K562 (cell line): ENCODE data around the gene CFHR4. TPM values are rescaled to one million over a fixed set of nuclear protein-coding genes. Genes with fewer than 3 reads are reported as not detected.

Experiments used
- ATAC-seq: fragments of 200-7000 bp; cut with Tn5 transposase; 3 replicates; pipeline ENCODE4 v1.9.1; 2020; ENCODE audit warnings: moderate library complexity
- BruUV-seq: library from RNA; stranded (reverse); fragments of 400-500 nt; replicated peaks from 2 replicates; lab custom pipeline; 2021; lab: Mats Ljungman, UMichigan
- CTCF ChIA-PET: fragments of 300-600 bp; formaldehyde crosslinking; extraction: SDS; loops from one replicate; lab custom pipeline; 2021; ENCODE audit warnings: low intra/inter-chr PET ratio; lab: Yijun Ruan, JAX
- POLR2A ChIA-PET: fragments of 300-600, 350-650 bp; sonication (Branson Sonifier 250); formaldehyde crosslinking; extraction: SDS; loops from one replicate; lab custom pipeline; 2021; ENCODE audit warnings: antibody characterized with exemption, inconsistent platforms; lab: Yijun Ruan, JAX
- DNase-seq, 4 experiments: peaks; one replicate each; pipeline versions ENCODE4 v3.0.0 to v3.0.0-alpha.2; 2011 to 2018; ENCODE audit warnings: low spot score in 3 of 4, mixed read lengths in 3 of 4; ENCODE audit errors: extremely low read depth in 1 of 4
- FAIRE-seq: peaks from 2 replicates; lab custom pipeline; 2011; peaks lifted over from hg19 to GRCh38; lab: Jason Lieb, UNC
- H2AFZ ChIP-seq: 2 replicates; pipeline ENCODE4 v1.6.0; 2011; ENCODE audit warnings: low read depth, low read length, control low read depth, inconsistent platforms
- H3K27ac ChIP-seq: fragments of 200-600 bp; 3 replicates; pipeline ENCODE4 v1.8.0; 2011; ENCODE audit warnings: low read depth, mild to moderate bottlenecking, control low read depth, inconsistent platforms, low read length, moderate library complexity, mixed read lengths; ENCODE audit errors: extremely low read depth
- H3K27me3 ChIP-seq, 2 experiments: fragments of 300-600 bp in 1 of 2; 2 replicates in 1 of 2; 3 replicates in 1 of 2; pipeline versions ENCODE4 v1.6.0 to v1.8.0; 2011; ENCODE audit warnings: inconsistent platforms in 2 of 2, low read length in 2 of 2, mild to moderate bottlenecking in 1 of 2, mixed read lengths in 1 of 2, moderate library complexity in 1 of 2; ENCODE audit not compliant: control insufficient read depth in 2 of 2, insufficient read depth in 2 of 2
- H3K36me3 ChIP-seq: fragments of 300-600 bp; 3 replicates; pipeline ENCODE4 v1.8.0; 2011; ENCODE audit warnings: mild to moderate bottlenecking, low read length, inconsistent platforms; ENCODE audit not compliant: control insufficient read depth, insufficient read depth
- H3K4me1 ChIP-seq, 2 experiments: fragments of 200-600 bp in 1 of 2; replicated peaks in 1 of 2; 2 replicates in 1 of 2; 3 replicates in 1 of 2; pipeline versions ENCODE4 v1.5.1 to v1.8.0; 2011; ENCODE audit warnings: inconsistent platforms in 2 of 2, low read length in 2 of 2, mild to moderate bottlenecking in 1 of 2, mixed read lengths in 1 of 2, moderate library complexity in 1 of 2; ENCODE audit not compliant: control insufficient read depth in 2 of 2, insufficient read depth in 2 of 2
- H3K4me2 ChIP-seq: 2 replicates; pipeline ENCODE4 v1.6.1; 2011; ENCODE audit warnings: low read length, control low read depth, inconsistent platforms, mixed read lengths; ENCODE audit not compliant: insufficient read depth
- H3K4me3 ChIP-seq: fragments of 200-600 bp; sonication (generic), shearing (Covaris generic); 2 replicates; pipeline ENCODE4 v1.5.1; 2016; ENCODE audit warnings: control low read depth, inconsistent platforms
- H3K79me2 ChIP-seq: fragments of 200-600 bp; 3 replicates; pipeline ENCODE4 v1.8.0; 2011; ENCODE audit warnings: low read length, inconsistent platforms; ENCODE audit not compliant: control insufficient read depth, insufficient read depth
- H3K9ac ChIP-seq, 2 experiments: 2 replicates each; pipeline versions ENCODE4 v1.6.0 to v1.6.1; 2011; ENCODE audit warnings: low read depth in 2 of 2, low read length in 2 of 2, control low read depth in 1 of 2, inconsistent platforms in 1 of 2, mild to moderate bottlenecking in 1 of 2, mixed read lengths in 1 of 2; ENCODE audit not compliant: insufficient read depth in 1 of 2
- H3K9me1 ChIP-seq: one replicate; pipeline ENCODE4 v1.6.0; 2011; ENCODE audit warnings: inconsistent platforms, mild to moderate bottlenecking, low read length, moderate library complexity; ENCODE audit not compliant: control insufficient read depth, insufficient read depth
- H3K9me3 ChIP-seq: replicated peaks from 2 replicates; pipeline ENCODE4 v1.5.1; 2011; ENCODE audit warnings: low read depth, low read length, inconsistent platforms; ENCODE audit not compliant: control insufficient read depth, insufficient read depth
- H4K20me1 ChIP-seq: replicated peaks from 2 replicates; pipeline ENCODE4 v1.6.1; 2011; ENCODE audit warnings: low read length, inconsistent platforms, mixed read lengths; ENCODE audit not compliant: control insufficient read depth, insufficient read depth
- FOS ChIP-seq: IDR thresholded peaks from 3 replicates; pipeline ENCODE4 v1.6.1; 2011; ENCODE audit not compliant: insufficient read length; ENCODE audit errors: extremely low read depth
- KDM2B ChIP-seq: fragments of 250-450 bp; sonication (Bioruptor Pico); IDR thresholded peaks from 2 replicates; pipeline ENCODE4 v1.8.0; 2021; ENCODE audit warnings: mild to moderate bottlenecking, moderate library complexity
- MYNN ChIP-seq, 2 experiments: sonication (generic); formaldehyde crosslinking in 1 of 2; IDR thresholded peaks; 2 replicates each; pipeline versions ENCODE4 v1.5.0 to v1.6.1; 2016 to 2020; ENCODE audit warnings: antibody characterized with exemption in 1 of 2, missing genetic modification reagents in 1 of 2
- RAD21 ChIP-seq, 2 experiments: fragments of 250-450 bp in 1 of 2; fragments of 450-650 bp in 1 of 2; sonication (Bioruptor Pico) in 1 of 2; formaldehyde crosslinking in 1 of 2; IDR thresholded peaks in 1 of 2; conservative IDR thresholded peaks in 1 of 2; 2 replicates each; pipeline versions ENCODE4 v1.4.0 to v1.8.0; 2020 to 2022; ENCODE audit warnings: mild to moderate bottlenecking in 2 of 2, moderate library complexity in 1 of 2
- WHSC1 ChIP-seq: IDR thresholded peaks from one replicate; pipeline ENCODE4 v1.6.1; 2012; ENCODE audit warnings: low read length, control low read depth, inconsistent platforms
- WGBS: fragments of 100-300 bp; shearing (Covaris generic); methylation state at CpG from one replicate; pipeline ENCODE4 v1.1.6; 2016; ENCODE audit warnings: low coverage, mixed read lengths; ENCODE audit not compliant: insufficient coverage; ENCODE audit errors: missing lambda C conversion rate; 5-methylcytosine and 5-hydroxymethylcytosine counted together
- in situ Hi-C: fragments of 300-500 bp; cut with MboI; formaldehyde crosslinking; loops from 4 replicates; pipeline ENCODE4 v1.15.0; 2018; ENCODE audit warnings: inconsistent platforms, mixed read lengths
- intact Hi-C: fragments of 100-400 bp; cut with micrococcal nuclease; formaldehyde crosslinking; loops from 2 replicates; pipeline ENCODE4 v1.14.2; 2022
- polyA plus RNA-seq, 8 experiments: library from polyadenylated mRNA; depleted of rRNA in 4 of 8; stranded (reverse) in 5 of 8; unstranded in 3 of 8; fragments of >200 nt; fragmentation: Nextera tagmentation in 2 of 8; fragmentation: Illumina TruSeq in 1 of 8; extraction: Ambion mirVana in 2 of 8; extraction: Trizol in 1 of 8; gene quantifications; 2 replicates each; pipeline versions ENCODE4 v1.2.1 to v1.2.3, GENCODE V29; 2011 to 2014; ENCODE audit warnings: inconsistent platforms in 1 of 8, missing spikeins in 1 of 8
- total RNA-seq, 7 experiments: library from RNA; depleted of rRNA in 6 of 7; stranded (reverse); fragments of >200 nt in 6 of 7; fragmentation: Illumina TruSeq in 2 of 7; extraction: Trizol in 2 of 7; gene quantifications; 2 replicates each; pipeline versions ENCODE4 v1.2.1 to v1.2.3, GENCODE V29; 2011 to 2021; ENCODE audit warnings: low replicate concordance in 1 of 7

CFHR4 gene
- total and polyA plus RNA-seq, 9 of the 15 experiments (the other 6 are each of a cell fraction or from before 2014, with no cell fraction given), result 0.04 to 0.13 TPM; not detected in 7

GRCh38 chr1:196890668-196891067, 2.8 kb downstream of the CFHR4 start:
- Histone ChIP-seq H3K4me2 (no peak overlapping the region), H3K9me3 (no peaks in the 10 kb centered on the region), H2AFZ (peak overlapping the region; percentile 34; the same call in 1 of the 2 replicates), H4K20me1 (no peaks in the 10 kb centered on the region), H3K27ac (no peak overlapping the region), H3K4me1 (no peaks in the 10 kb centered on the region), H3K27me3 (no peaks in the 10 kb centered on the region), H3K9me1 (no peaks in the 10 kb centered on the region), H3K4me3 (no peak overlapping the region)
- 0% methylated on average over 6 of the region's 6 CpGs for WGBS
- no peak for FAIRE-seq
- POLR2A ChIA-PET, result no interaction called here
- CTCF ChIA-PET, result no interaction called here
- in situ Hi-C loops, result no loop called here
- intact Hi-C loops, result no loop called here
- no TSS peak for BruUV-seq
- DNase-seq, result no peak
- TF ChIP-seq RAD21 (CRISPR knock-in tag; conservative IDR thresholded peaks at IDR 0.05 in 1 of 2, IDR thresholded peaks at IDR 0.05 in 1 of 2), result peak in 1 of 2 experiments; percentile 45; a peak in 2 of 4 replicates
- TF ChIP-seq KDM2B (CRISPR knock-in tag), result no peak
- TF ChIP-seq, all 486 proteins: peak for 1
- H3K36me3 ChIP-seq, result no peaks in the 10 kb centered on the region
- no peaks in the 10 kb centered on the region for H3K79me2 ChIP-seq
- H3K9ac ChIP-seq, result no peak overlapping the region
- no peak for ATAC-seq

GRCh38 chr1:196891251-196891650, 3.4 kb downstream of the CFHR4 start:
- CTCF ChIA-PET, result no interaction called here
- Histone ChIP-seq H3K27me3 (no peaks in the 10 kb centered on the region), H3K4me3 (no peak overlapping the region), H3K79me2 (no peaks in the 10 kb centered on the region), H3K9me3 (no peaks in the 10 kb centered on the region), H3K9ac (no peak overlapping the region), H3K36me3 (no peaks in the 10 kb centered on the region), H4K20me1 (no peaks in the 10 kb centered on the region), H2AFZ (no peak overlapping the region), H3K4me1 (no peaks in the 10 kb centered on the region), H3K4me2 (no peak overlapping the region), H3K27ac (no peak overlapping the region), H3K9me1 (no peaks in the 10 kb centered on the region)
- DNase-seq (no peak), ATAC-seq (no peak), FAIRE-seq (no peak)
- intact Hi-C loops (no loop called here), in situ Hi-C loops (no loop called here)
- no peak for TF ChIP-seq FOS
- TF ChIP-seq MYNN (IDR thresholded peaks at IDR 0.05), result no peak
- no peak for TF ChIP-seq MYNN (CRISPR knock-in tag; IDR thresholded peaks at IDR 0.05)
- TF ChIP-seq WHSC1, result no peak
- BruUV-seq, result no TSS peak
- POLR2A ChIA-PET, result no interaction called here
- 17% methylated on average over 6 of the region's 6 CpGs for WGBS
